ENCODE measurements around the gene HOXA11. TPM values are rescaled to one million over a fixed set of nuclear protein-coding genes. Genes with fewer than 3 reads are reported as not detected.
A peak's percentile ranks its signal among the peaks of the same experiment; 100 is the strongest.

HOXA11 gene
- total RNA-seq, 2 experiments from 2014 or later: not detected

- no peaks in the 10 kb centered on the region for H3K9me3 Mint-ChIP-seq
- no peak overlapping the region for H3K4me3 Mint-ChIP-seq
- no peaks in the 10 kb centered on the region for H3K36me3 Mint-ChIP-seq (ENCODE audit: low read depth)
- no peak for DNase-seq
- CTCF ChIA-PET: no interaction called here
- no peak overlapping the region for H3K27ac Mint-ChIP-seq
- POLR2A ChIA-PET: no interaction called here
- peaks cover 62% of the 10 kb centered on the region for H3K27me3 Mint-ChIP-seq
- peaks cover 20% of the 10 kb centered on the region for H3K4me1 Mint-ChIP-seq
Measured at GRCh38 chr7:27133409-27134231, 51.4 kb downstream of the HOXA11 start.

GRCh38 chr7:27132978-27133377 lies 52.1 kb downstream of the HOXA11 start:
- no peak overlapping the region for H3K27ac Mint-ChIP-seq
- H3K27me3 Mint-ChIP-seq: peaks cover 65% of the 10 kb centered on the region
- H3K9me3 Mint-ChIP-seq: no peaks in the 10 kb centered on the region
- H3K4me1 Mint-ChIP-seq: peaks cover 20% of the 10 kb centered on the region
- H3K4me3 Mint-ChIP-seq: no peak overlapping the region
- DNase-seq: no peak
- POLR2A ChIA-PET: no interaction called here
- no peaks in the 10 kb centered on the region for H3K36me3 Mint-ChIP-seq (ENCODE audit: low read depth)
- CTCF ChIA-PET: no interaction called here

GRCh38 chr7:27132214-27132613 lies 52.8 kb downstream of the HOXA11 start:
- H3K27me3 Mint-ChIP-seq: peaks cover 65% of the 10 kb centered on the region
- H3K27ac Mint-ChIP-seq: no peak overlapping the region
- H3K9me3 Mint-ChIP-seq: no peaks in the 10 kb centered on the region
- peaks cover 20% of the 10 kb centered on the region for H3K4me1 Mint-ChIP-seq
- DNase-seq: no peak
- ChIA-PET POLR2A (no interaction called here), CTCF (interaction anchor here (0.9 kb wide), 1 partner anchor 18 kb away, joined by 3 read pairs; no protein-coding TSS in a partner anchor)
- no peaks in the 10 kb centered on the region for H3K36me3 Mint-ChIP-seq (ENCODE audit: low read depth)
- no peak overlapping the region for H3K4me3 Mint-ChIP-seq

- no peaks in the 10 kb centered on the region for H3K9me3 Mint-ChIP-seq
- CTCF ChIA-PET: interaction anchor here (0.9 to 1.3 kb wide), 2 partner anchors 19 to 450 kb away, joined by 3 to 4 read pairs; no protein-coding TSS in a partner anchor
- peaks cover 20% of the 10 kb centered on the region for H3K4me1 Mint-ChIP-seq
- POLR2A ChIA-PET: no interaction called here
- no peaks in the 10 kb centered on the region for H3K36me3 Mint-ChIP-seq (ENCODE audit: low read depth)
- no peak for DNase-seq
- H3K27me3 Mint-ChIP-seq: peaks cover 65% of the 10 kb centered on the region
- no peak overlapping the region for H3K27ac Mint-ChIP-seq
- H3K4me3 Mint-ChIP-seq: peak overlapping the region; percentile 40
Measured at GRCh38 chr7:27131390-27131819, 53.6 kb downstream of the HOXA11 start.

Other genes starting within 250 kb of the HOXA11 start
- under 1 TPM; 0.70 to 0.86 TPM for gene HOXA1, start 89.2 kb downstream of the HOXA11 start, total RNA-seq
- gene HOXA2, start 82.5 kb downstream of the HOXA11 start, total RNA-seq: not detected
- under 1 TPM in 1 of 2 experiments, not detected in 1; 0.15 TPM for gene HOXA4, start 54.5 kb downstream of the HOXA11 start, total RNA-seq
- gene HOXA5, start 41.6 kb downstream of the HOXA11 start, total RNA-seq: not detected
- gene HOXA6, start 37.5 kb downstream of the HOXA11 start, total RNA-seq: not detected
- not detected for gene HOXA3, start 32.6 kb downstream of the HOXA11 start, total RNA-seq
- gene HOXA7, start 28.6 kb downstream of the HOXA11 start, total RNA-seq: not detected
- not detected for gene HOXA9, start 19.7 kb downstream of the HOXA11 start, total RNA-seq
- gene HOXA10, start 10.9 kb downstream of the HOXA11 start, total RNA-seq: not detected
- not detected for gene HOXA13, start 14.9 kb upstream of the HOXA11 start, total RNA-seq
- not detected for gene EVX1, start 57.6 kb upstream of the HOXA11 start, total RNA-seq